Nephron progenitor cell (in vitro differentiated cells): Measurements from ENCODE around the gene CNTD1.
"Not testable (repeated sequence)": the region's sequence is repeated elsewhere in the genome, so short reads cannot be mapped to it uniquely, and the experiment has no call there.

Source experiments
- DNase-seq: peaks from one replicate; pipeline ENCODE4 v3.0.0; 2021
- H3K27ac Mint-ChIP-seq: 2 replicates; pipeline ENCODE4 v1.8.0; 2021; ENCODE audit warnings: mild to moderate bottlenecking, moderate library complexity, mixed read lengths
- H3K27me3 Mint-ChIP-seq: 2 replicates; pipeline ENCODE4 v1.8.0; 2021; ENCODE audit warnings: mild to moderate bottlenecking, low read depth, mixed read lengths; ENCODE audit not compliant: poor library complexity
- H3K36me3 Mint-ChIP-seq: 2 replicates; pipeline ENCODE4 v1.8.0; 2021; ENCODE audit warnings: low read depth, mixed read lengths
- H3K4me1 Mint-ChIP-seq: 2 replicates; pipeline ENCODE4 v1.8.0; 2021; ENCODE audit warnings: mixed read lengths
- H3K4me3 Mint-ChIP-seq: 2 replicates; pipeline ENCODE4 v1.8.0; 2021; ENCODE audit warnings: mild to moderate bottlenecking, moderate library complexity, mixed read lengths
- H3K9me3 Mint-ChIP-seq: 2 replicates; pipeline ENCODE4 v1.8.0; 2021; ENCODE audit warnings: mild to moderate bottlenecking, moderate library complexity, mixed read lengths
- CTCF ChIP-seq: fragments of 200-600 bp; sonication (generic); IDR thresholded peaks from 2 replicates; pipeline ENCODE4 v1.5.0; 2021; ENCODE audit warnings: antibody characterized with exemption

CNTD1 gene

GRCh38 chr17:42849451-42850181 lies 51.0 kb downstream of the CNTD1 start:
- Mint-ChIP-seq H3K36me3 (no peaks in the 10 kb centered on the region), H3K4me3 (no peak overlapping the region), H3K9me3 (no peaks in the 10 kb centered on the region), H3K4me1 (peaks cover 22% of the 10 kb centered on the region), H3K27ac (no peak overlapping the region), H3K27me3 (peaks cover 5% of the 10 kb centered on the region)
- TF ChIP-seq CTCF: no peak
- DNase-seq: no peak

GRCh38 chr17:42850954-42851353 lies 52.3 kb downstream of the CNTD1 start, which contains the start of gene AOC3:
AOC3 (plus strand) TSS chr17:42851199; CDS start chr17:42851344, 145 bp downstream.
- TF ChIP-seq CTCF: no peak
- no peak within 1 kb of the TSS for H3K27ac Mint-ChIP-seq
- H3K4me3 Mint-ChIP-seq: no peak within 1 kb of the TSS
- H3K36me3 Mint-ChIP-seq: no peaks in the 10 kb centered on the region
- H3K9me3 Mint-ChIP-seq: no peaks in the 10 kb centered on the region
- peak; percentile 14 for DNase-seq
- H3K4me1 Mint-ChIP-seq: peaks cover 22% of the 10 kb centered on the region
- peaks cover 5% of the 10 kb centered on the region for H3K27me3 Mint-ChIP-seq

- H3K4me1 Mint-ChIP-seq: peaks cover 22% of the 10 kb centered on the region
- H3K4me3 Mint-ChIP-seq, H3K27ac Mint-ChIP-seq, H3K9me3 Mint-ChIP-seq, H3K27me3 Mint-ChIP-seq, H3K36me3 Mint-ChIP-seq, DNase-seq: not testable (repeated sequence)
These were observed 52.9 kb downstream of the CNTD1 start for GRCh38 chr17:42851371-42852240.

GRCh38 chr17:42852351-42852750 lies 53.7 kb downstream of the CNTD1 start:
- Mint-ChIP-seq H3K27me3 (peaks cover 5% of the 10 kb centered on the region), H3K36me3 (no peaks in the 10 kb centered on the region), H3K27ac (no peak overlapping the region), H3K4me3 (no peak overlapping the region), H3K9me3 (no peaks in the 10 kb centered on the region), H3K4me1 (peaks cover 22% of the 10 kb centered on the region)
- no peak for TF ChIP-seq CTCF
- DNase-seq: no peak

GRCh38 chr17:42853004-42853403 lies 54.3 kb downstream of the CNTD1 start:
- H3K4me3 Mint-ChIP-seq: no peak overlapping the region
- H3K36me3 Mint-ChIP-seq: no peaks in the 10 kb centered on the region
- DNase-seq: no peak

More at GRCh38 chr17:42853004-42853403, 54.3 kb downstream of the CNTD1 start:
- no peak for TF ChIP-seq CTCF
- H3K27ac Mint-ChIP-seq: no peak overlapping the region
- H3K4me1 Mint-ChIP-seq: peaks cover 22% of the 10 kb centered on the region
- H3K27me3 Mint-ChIP-seq: peaks cover 5% of the 10 kb centered on the region
- no peaks in the 10 kb centered on the region for H3K9me3 Mint-ChIP-seq
